HG02571 (cell line): ENCODE results near the gene SAMHD1.
A peak's percentile ranks its signal among the peaks of the same experiment; 100 is the strongest.
"Not testable (repeated sequence)": the region's sequence is repeated elsewhere in the genome, so short reads cannot be mapped to it uniquely, and the experiment has no call there.

Source experiments
- ATAC-seq: cut with Tn5 transposase; IDR thresholded peaks from one replicate; pipeline ENCODE4 v1.9.1; 2021; ENCODE audit warnings: mild to moderate bottlenecking, moderate library complexity; ENCODE audit not compliant: unreplicated experiment

Gene SAMHD1

GRCh38 chr20:36856691-36857635 is 94.5 kb downstream of the SAMHD1 start:
- no peak for ATAC-seq

GRCh38 chr20:36856195-36856594 is 95.3 kb downstream of the SAMHD1 start:
- ATAC-seq = no peak

- no peak for ATAC-seq
Observed at GRCh38 chr20:36855241-36855657, 96.3 kb downstream of the SAMHD1 start.

- no peak for ATAC-seq
Observed at GRCh38 chr20:36854348-36855240, 96.9 kb downstream of the SAMHD1 start.

- ATAC-seq = peak; percentile 60
Observed at GRCh38 chr20:36852187-36852586, 99.3 kb downstream of the SAMHD1 start.

DNA sequence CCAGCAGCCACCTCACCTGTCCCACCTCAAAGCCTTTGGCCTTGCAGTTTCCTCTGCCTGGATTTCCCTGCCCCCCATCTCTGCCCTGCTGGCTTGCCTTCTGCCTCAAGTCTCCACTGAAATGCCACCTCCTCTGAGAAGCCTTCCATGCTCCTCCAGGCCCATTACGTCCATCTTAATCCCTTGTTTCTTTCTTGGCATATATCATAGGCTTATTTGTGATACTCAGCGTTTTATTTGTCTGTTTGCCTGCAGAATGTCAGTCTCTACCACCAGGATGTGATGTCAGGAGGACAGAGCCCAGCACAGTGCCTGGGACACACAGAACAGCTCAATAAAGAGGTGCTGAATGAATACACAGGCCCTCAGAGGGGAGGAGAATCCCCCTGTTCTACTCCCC is 100.0 kb downstream of the SAMHD1 start:
- ATAC-seq = no peak

GRCh38 chr20:36850759-36851158 is 100.7 kb downstream of the SAMHD1 start:
- ATAC-seq = no peak

DNA sequence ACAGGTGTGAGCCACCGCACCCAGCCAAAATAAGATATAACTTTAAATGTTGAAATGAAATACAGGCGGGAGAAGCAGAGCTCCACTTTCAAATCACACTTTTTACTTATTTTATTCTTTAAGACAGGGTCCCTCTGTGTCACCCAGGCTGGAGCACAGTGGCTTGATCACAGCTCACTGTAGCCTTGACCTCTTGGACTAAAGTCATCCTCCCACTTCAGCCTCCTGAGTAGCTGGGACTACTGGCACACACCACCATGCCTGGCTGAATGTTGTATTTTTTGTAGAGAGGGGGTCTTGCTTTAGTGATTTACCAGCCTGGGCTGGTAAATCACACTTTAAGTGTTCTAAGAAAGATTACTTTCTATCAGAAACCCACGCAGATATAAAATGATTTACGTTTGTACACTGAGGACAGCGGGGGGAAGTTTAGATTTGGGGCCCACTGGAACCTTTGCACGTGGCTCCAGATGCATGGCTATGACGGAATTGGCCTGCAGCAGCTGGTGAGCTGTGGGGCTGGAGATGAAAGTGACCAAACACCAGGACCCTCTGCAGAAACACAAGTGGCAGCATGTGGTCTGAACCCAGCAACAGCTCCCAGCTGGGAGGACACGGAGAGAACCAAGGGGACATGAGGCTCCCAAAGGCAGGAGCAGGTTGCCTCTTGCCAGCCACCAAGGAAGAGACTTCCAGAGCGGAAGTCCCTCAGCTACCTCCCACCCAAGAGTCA is 102.0 kb downstream of the SAMHD1 start:
- no peak for ATAC-seq

GRCh38 chr20:36848677-36849076 is 102.8 kb downstream of the SAMHD1 start:
- no peak for ATAC-seq

DNA sequence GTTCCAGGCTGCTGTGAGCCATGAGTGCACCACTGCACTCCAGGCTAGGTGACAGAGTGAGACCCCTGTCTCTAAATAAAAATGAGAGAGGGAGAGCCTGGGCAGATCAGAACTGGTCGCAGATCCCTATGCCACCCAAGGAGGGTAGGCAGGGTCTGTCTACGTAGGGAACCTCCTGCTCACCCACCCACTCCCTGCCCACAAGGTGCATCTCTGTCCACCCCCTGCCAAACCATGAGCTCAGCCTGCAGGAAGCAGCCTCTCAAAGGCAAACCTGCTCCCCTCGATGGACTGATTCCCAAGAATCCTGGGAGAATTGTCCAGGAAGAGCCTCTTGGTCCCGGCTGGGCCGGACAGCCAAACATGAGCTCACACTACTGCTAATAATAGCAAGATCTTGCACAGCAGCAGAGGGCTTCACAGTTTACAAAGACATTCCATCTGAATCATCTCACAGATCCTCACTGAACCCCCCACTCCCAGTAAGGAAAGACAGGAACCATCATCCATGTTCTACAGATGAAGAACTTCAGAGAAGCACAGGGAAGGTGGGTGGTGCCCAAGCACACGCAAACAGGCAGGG is 103.3 kb downstream of the SAMHD1 start:
- ATAC-seq = no peak

GRCh38 chr20:36847710-36848040 is 103.8 kb downstream of the SAMHD1 start:
- ATAC-seq = no peak

DNA sequence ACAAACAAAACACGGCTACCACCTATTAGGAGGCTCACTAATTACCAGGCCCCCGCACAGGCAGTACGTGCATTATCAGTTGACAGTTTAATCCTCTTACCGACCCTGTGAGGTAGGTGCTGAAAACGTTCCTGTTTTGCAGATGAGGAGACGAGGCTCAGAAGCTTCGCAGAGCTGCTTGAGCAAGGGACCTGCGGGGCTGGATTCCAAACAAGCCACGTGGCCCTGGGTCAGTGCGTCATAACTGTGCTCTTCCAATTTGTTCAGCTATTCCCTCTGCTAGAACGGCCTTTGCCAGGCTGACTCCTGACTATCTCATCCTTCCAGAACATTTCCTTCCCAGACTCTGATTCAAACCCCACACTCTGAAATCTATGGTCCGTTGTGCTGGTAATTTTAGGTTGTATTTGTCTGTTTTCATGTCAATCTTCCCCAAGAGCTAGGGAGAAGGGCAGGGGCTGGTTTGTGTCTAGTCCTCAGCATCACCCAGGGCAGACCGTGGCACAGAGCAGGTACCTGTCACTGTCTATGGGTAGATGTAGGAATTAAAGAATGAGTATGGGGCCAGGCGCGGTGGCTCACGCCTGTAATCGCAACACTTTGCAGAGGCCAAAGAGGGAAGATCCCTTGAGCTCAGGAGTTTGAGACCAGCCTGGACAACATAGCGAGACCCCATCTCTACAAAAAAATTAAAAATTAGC is 104.3 kb downstream of the SAMHD1 start:
- ATAC-seq = no peak

DNA sequence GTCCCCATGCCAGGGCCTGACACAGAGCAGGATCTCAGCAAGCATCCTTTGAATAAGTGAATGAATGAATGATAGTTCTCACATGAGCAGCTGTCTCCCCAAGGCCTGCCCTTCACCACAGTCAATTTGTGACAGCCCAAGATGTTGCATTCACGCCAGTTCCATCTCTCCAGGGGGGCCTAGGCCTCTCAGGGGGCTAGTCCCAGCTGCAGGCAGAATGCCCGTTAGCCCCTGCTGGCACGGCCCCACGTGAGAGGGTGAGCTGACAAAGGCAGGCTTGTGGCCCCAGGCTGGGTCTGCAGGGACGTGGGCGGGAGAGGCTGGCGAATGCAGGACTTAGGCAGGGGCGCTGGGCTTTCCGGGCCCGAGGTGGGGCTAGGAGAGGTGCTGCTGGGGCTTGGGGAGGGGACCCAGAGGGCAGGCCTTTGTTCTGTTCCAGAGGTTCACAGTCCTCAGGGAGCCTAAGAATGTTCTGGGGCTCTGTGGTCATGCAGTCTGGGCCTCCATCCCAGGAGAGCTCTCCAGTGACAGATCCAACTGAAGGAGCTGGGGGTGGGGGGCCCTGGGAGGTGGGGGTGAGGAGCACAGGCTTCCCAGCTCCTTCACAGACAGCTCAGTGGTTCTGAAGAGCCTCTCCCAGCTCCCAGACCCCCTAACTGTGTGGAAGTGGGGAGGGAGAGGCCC is 106.1 kb downstream of the SAMHD1 start:
- ATAC-seq = no peak

GRCh38 chr20:36841030-36841429 is 110.5 kb downstream of the SAMHD1 start:
- ATAC-seq = not testable (repeated sequence)
